Sigmoid colon (tissue), 4 donors: ENCODE data around the gene CD4.

ENCODE experiments used
- CTCF ChIP-seq, 4 experiments: fragments of 450-650 bp in 3 of 4; fragments of 200-600 bp in 1 of 4; IDR thresholded peaks; one replicate each; pipeline ENCODE4 v1.5.1; 2016 to 2019; ENCODE audit warnings: antibody characterized with exemption in 4 of 4, mild to moderate bottlenecking in 3 of 4, moderate library complexity in 2 of 4
- EP300 ChIP-seq, 4 donors: sonication (generic); formaldehyde crosslinking; IDR thresholded peaks; one replicate each; pipeline ENCODE4 v1.6.1; 2017; ENCODE audit warnings: antibody characterized with exemption in 4 of 4
- POLR2A ChIP-seq, 2 donors: fragments of 450-650 bp; IDR thresholded peaks; one replicate each; pipeline ENCODE4 v1.6.1; 2016; ENCODE audit warnings: antibody characterized with exemption in 2 of 2, mild to moderate bottlenecking in 2 of 2, moderate library complexity in 2 of 2

- TF ChIP-seq CTCF (IDR thresholded peaks at IDR 0.05) = no peak
- TF ChIP-seq EP300 (IDR thresholded peaks at IDR 0.05) = no peak
- TF ChIP-seq POLR2A (IDR thresholded peaks at IDR 0.05) = no peak
Measured at GRCh38 chr12:6828781-6829535, 39.6 kb downstream of the CD4 start.
